ENCODE data around the gene UBXN10. TPM values are rescaled to one million over a fixed set of nuclear protein-coding genes. Genes with fewer than 3 reads are reported as not detected.

UBXN10 gene
- total and polyA plus RNA-seq, 2 of the 13 experiments (the other 11 are each of a cell fraction or from before 2014, with no cell fraction given): 0.04 to 0.05 TPM

DNA sequence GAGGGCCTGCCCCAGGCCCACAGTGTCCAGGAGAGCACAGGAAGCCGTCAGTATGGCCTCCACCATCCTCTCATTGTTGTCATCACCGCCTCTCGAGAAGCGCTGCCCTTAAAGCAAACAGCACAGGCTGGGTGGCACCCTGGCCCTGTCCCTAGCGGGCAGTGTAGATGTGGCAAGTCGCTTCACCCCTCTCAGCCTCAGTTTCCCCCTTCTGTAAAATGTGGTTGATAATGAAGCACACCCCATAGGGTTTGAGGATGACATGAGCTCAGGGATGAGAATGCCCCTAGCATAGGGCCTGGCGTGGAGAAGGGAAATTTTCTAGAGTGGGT is 33.3 kb upstream of the UBXN10 start:
- no peak overlapping the region for H3K9ac ChIP-seq (ENCODE audit: insufficient read depth, low read depth, low read length)
- in situ Hi-C loops (cut with HindIII; ENCODE audit: extremely low pct_ligation_motif_present, low pct_unique_long_range_greater_than_20kb): loop anchor here (5.0 kb wide), 2 partner anchors 180 to 230 kb away; partner anchors contain the start of gene PLA2G2E
- peaks cover 0 to 1% of the 10 kb centered on the region in 2 experiments; a peak in 1 of 5 replicates for H3K27me3 ChIP-seq (ENCODE audit: control insufficient read depth in 1 of 2, insufficient read depth in 2 of 2, low read length in 2 of 2)
- H3K4me2 ChIP-seq (ENCODE audit: low read depth, low read length): no peak overlapping the region; the same call in 1 of the 2 replicates
- H3K36me3 ChIP-seq (replicated peaks in 1 of 2; ENCODE audit: control insufficient read depth in 1 of 2, insufficient read depth in 2 of 2, low read length in 2 of 2): no peaks in the 10 kb centered on the region
- FAIRE-seq (no peak), DNase-seq (ENCODE audit: low spot score) (no peak), ATAC-seq (no peak)
- peaks cover 17% of the 10 kb centered on the region for H3K4me1 ChIP-seq (ENCODE audit: insufficient read depth, low read length)
- intact Hi-C loops (cut with micrococcal nuclease; ENCODE audit: unreplicated experiment): loop anchor here (1.0 kb wide), 2 partner anchors 177 to 234 kb away; no protein-coding TSS in a partner anchor
- POLR2A ChIA-PET: interaction anchor here (0.7 to 1.3 kb wide), 2 partner anchors 177 to 232 kb away, joined by 3 to 11 read pairs; no protein-coding TSS in a partner anchor
- H2AFZ ChIP-seq (ENCODE audit: low read length): no peak overlapping the region
- 97% methylated on average over 2 of the region's 7 CpGs for WGBS (ENCODE audit: low lambda C conversion rate)
- H3K4me3 ChIP-seq (replicated peaks in 1 of 3; ENCODE audit: insufficient read depth in 1 of 3, low read depth in 2 of 3, low read length in 3 of 3): no peak overlapping the region
- H3K79me2 ChIP-seq (ENCODE audit: insufficient read depth, low read length): no peaks in the 10 kb centered on the region
- no TSS peak for BruUV-seq (replicated peaks)
- CTCF ChIA-PET (ENCODE audit: low intra/inter-chr PET ratio, low total read pairs): interaction anchor here (0.7 to 3.6 kb wide), 3 partner anchors 178 to 235 kb away, joined by 3 to 30 read pairs (median 15); no protein-coding TSS in a partner anchor
- no peak overlapping the region for H3K27ac ChIP-seq (ENCODE audit: extremely low read length, insufficient read depth, low read length)
- H4K20me1 ChIP-seq (ENCODE audit: insufficient read depth, low read length): no peaks in the 10 kb centered on the region
- no peaks in the 10 kb centered on the region for H3K9me3 ChIP-seq (ENCODE audit: low read length)
- TF ChIP-seq, protein P1, sequence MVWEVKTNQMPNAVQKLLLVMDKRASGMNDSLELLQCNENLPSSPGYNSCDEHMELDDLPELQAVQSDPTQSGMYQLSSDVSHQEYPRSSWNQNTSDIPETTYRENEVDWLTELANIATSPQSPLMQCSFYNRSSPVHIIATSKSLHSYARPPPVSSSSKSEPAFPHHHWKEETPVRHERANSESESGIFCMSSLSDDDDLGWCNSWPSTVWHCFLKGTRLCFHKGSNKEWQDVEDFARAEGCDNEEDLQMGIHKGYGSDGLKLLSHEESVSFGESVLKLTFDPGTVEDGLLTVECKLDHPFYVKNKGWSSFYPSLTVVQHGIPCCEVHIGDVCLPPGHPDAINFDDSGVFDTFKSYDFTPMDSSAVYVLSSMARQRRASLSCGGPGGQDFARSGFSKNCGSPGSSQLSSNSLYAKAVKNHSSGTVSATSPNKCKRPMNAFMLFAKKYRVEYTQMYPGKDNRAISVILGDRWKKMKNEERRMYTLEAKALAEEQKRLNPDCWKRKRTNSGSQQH (CRISPR knock-in tag; IDR thresholded peaks at IDR 0.05; ENCODE audit: low read depth): 0 out of 2 replicates have a peak, but pooled peaks have one; percentile 21
- TF ChIP-seq, protein P2, sequence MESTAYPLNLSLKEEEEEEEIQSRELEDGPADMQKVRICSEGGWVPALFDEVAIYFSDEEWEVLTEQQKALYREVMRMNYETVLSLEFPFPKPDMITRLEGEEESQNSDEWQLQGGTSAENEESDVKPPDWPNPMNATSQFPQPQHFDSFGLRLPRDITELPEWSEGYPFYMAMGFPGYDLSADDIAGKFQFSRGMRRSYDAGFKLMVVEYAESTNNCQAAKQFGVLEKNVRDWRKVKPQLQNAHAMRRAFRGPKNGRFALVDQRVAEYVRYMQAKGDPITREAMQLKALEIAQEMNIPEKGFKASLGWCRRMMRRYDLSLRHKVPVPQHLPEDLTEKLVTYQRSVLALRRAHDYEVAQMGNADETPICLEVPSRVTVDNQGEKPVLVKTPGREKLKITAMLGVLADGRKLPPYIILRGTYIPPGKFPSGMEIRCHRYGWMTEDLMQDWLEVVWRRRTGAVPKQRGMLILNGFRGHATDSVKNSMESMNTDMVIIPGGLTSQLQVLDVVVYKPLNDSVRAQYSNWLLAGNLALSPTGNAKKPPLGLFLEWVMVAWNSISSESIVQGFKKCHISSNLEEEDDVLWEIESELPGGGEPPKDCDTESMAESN (CRISPR knock-in tag; conservative IDR thresholded peaks at IDR 0.05): peak; percentile 80; the same call in 1 of the 2 replicates
- TF ChIP-seq JUND (CRISPR knock-in tag; IDR thresholded peaks at IDR 0.05): no peak
- TF ChIP-seq, protein P3, sequence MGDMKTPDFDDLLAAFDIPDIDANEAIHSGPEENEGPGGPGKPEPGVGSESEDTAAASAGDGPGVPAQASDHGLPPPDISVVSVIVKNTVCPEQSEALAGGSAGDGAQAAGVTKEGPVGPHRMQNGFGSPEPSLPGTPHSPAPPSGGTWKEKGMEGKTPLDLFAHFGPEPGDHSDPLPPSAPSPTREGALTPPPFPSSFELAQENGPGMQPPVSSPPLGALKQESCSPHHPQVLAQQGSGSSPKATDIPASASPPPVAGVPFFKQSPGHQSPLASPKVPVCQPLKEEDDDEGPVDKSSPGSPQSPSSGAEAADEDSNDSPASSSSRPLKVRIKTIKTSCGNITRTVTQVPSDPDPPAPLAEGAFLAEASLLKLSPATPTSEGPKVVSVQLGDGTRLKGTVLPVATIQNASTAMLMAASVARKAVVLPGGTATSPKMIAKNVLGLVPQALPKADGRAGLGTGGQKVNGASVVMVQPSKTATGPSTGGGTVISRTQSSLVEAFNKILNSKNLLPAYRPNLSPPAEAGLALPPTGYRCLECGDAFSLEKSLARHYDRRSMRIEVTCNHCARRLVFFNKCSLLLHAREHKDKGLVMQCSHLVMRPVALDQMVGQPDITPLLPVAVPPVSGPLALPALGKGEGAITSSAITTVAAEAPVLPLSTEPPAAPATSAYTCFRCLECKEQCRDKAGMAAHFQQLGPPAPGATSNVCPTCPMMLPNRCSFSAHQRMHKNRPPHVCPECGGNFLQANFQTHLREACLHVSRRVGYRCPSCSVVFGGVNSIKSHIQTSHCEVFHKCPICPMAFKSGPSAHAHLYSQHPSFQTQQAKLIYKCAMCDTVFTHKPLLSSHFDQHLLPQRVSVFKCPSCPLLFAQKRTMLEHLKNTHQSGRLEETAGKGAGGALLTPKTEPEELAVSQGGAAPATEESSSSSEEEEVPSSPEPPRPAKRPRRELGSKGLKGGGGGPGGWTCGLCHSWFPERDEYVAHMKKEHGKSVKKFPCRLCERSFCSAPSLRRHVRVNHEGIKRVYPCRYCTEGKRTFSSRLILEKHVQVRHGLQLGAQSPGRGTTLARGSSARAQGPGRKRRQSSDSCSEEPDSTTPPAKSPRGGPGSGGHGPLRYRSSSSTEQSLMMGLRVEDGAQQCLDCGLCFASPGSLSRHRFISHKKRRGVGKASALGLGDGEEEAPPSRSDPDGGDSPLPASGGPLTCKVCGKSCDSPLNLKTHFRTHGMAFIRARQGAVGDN (CRISPR knock-in tag; IDR thresholded peaks at IDR 0.05): peak; percentile 37; the same call in 1 of the 2 replicates
- TF ChIP-seq CBX2 (IDR thresholded peaks at IDR 0.05; ENCODE audit: low read depth, low read length): no peak
- TF ChIP-seq CBX2 (CRISPR knock-in tag; IDR thresholded peaks at IDR 0.05; ENCODE audit: low read depth): no peak
- 0 out of 2 replicates have a peak, but pooled peaks have one; percentile 6 for TF ChIP-seq ZNF225 (CRISPR knock-in tag; IDR thresholded peaks at IDR 0.05)
- TF ChIP-seq, protein P4, sequence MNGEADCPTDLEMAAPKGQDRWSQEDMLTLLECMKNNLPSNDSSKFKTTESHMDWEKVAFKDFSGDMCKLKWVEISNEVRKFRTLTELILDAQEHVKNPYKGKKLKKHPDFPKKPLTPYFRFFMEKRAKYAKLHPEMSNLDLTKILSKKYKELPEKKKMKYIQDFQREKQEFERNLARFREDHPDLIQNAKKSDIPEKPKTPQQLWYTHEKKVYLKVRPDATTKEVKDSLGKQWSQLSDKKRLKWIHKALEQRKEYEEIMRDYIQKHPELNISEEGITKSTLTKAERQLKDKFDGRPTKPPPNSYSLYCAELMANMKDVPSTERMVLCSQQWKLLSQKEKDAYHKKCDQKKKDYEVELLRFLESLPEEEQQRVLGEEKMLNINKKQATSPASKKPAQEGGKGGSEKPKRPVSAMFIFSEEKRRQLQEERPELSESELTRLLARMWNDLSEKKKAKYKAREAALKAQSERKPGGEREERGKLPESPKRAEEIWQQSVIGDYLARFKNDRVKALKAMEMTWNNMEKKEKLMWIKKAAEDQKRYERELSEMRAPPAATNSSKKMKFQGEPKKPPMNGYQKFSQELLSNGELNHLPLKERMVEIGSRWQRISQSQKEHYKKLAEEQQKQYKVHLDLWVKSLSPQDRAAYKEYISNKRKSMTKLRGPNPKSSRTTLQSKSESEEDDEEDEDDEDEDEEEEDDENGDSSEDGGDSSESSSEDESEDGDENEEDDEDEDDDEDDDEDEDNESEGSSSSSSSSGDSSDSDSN (CRISPR knock-in tag; IDR thresholded peaks at IDR 0.05): 0 out of 2 replicates have a peak, but pooled peaks have one; percentile 21
- TF ChIP-seq ZNF224 (CRISPR knock-in tag; IDR thresholded peaks at IDR 0.05): 0 out of 2 replicates have a peak, but pooled peaks have one; percentile 58
- TF ChIP-seq, protein P5, sequence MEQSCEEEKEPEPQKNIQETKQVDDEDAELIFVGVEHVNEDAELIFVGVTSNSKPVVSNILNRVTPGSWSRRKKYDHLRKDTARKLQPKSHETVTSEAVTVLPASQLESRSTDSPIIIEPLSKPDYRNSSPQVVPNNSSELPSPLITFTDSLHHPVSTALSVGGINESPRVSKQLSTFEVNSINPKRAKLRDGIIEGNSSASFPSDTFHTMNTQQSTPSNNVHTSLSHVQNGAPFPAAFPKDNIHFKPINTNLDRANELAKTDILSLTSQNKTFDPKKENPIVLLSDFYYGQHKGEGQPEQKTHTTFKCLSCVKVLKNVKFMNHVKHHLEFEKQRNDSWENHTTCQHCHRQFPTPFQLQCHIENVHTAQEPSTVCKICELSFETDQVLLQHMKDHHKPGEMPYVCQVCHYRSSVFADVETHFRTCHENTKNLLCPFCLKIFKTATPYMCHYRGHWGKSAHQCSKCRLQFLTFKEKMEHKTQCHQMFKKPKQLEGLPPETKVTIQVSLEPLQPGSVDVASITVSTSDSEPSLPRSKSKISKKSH (CRISPR knock-in tag; IDR thresholded peaks at IDR 0.05; ENCODE audit: borderline replicate concordance): 0 out of 2 replicates have a peak, but pooled peaks have one; percentile 1
- TF ChIP-seq GTF2F1 (IDR thresholded peaks at IDR 0.05; ENCODE audit: low read length): no peak
